ENCODE results near the gene SYNPO2.

Gene SYNPO2

GRCh38 chr4:118979712-118980111 lies 91.1 kb downstream of the SYNPO2 start:
- no peak for DNase-seq (ENCODE audit: low read depth)
- no peak for TF ChIP-seq MYC (IDR thresholded peaks at IDR 0.05; ENCODE audit: low read depth, low read length)
- TF ChIP-seq MAX (IDR thresholded peaks at IDR 0.05; ENCODE audit: low read depth, low read length) = no peak
- TF ChIP-seq CTCF (IDR thresholded peaks at IDR 0.05; ENCODE audit: low read depth, low read length) = no peak
- no peak for TF ChIP-seq POLR2A (IDR thresholded peaks at IDR 0.05; ENCODE audit: extremely low read depth, insufficient read length)
- no peak overlapping the region for H3K4me3 ChIP-seq (ENCODE audit: low read depth, low read length)

- no peak overlapping the region for H3K4me3 ChIP-seq (ENCODE audit: low read depth, low read length)
- no peak for TF ChIP-seq CTCF (IDR thresholded peaks at IDR 0.05; ENCODE audit: low read depth, low read length)
- TF ChIP-seq POLR2A (IDR thresholded peaks at IDR 0.05; ENCODE audit: extremely low read depth, insufficient read length) = no peak
- TF ChIP-seq MYC (IDR thresholded peaks at IDR 0.05; ENCODE audit: low read depth, low read length) = no peak
- no peak for TF ChIP-seq MAX (IDR thresholded peaks at IDR 0.05; ENCODE audit: low read depth, low read length)
- DNase-seq (ENCODE audit: low read depth) = no peak
These were observed 92.7 kb downstream of the SYNPO2 start for GRCh38 chr4:118981171-118981838.

GRCh38 chr4:118981839-118982381 lies 93.3 kb downstream of the SYNPO2 start:
- TF ChIP-seq CTCF (IDR thresholded peaks at IDR 0.05; ENCODE audit: low read depth, low read length) = peak; percentile 68
- TF ChIP-seq POLR2A (IDR thresholded peaks at IDR 0.05; ENCODE audit: extremely low read depth, insufficient read length) = no peak
- 0 out of 2 replicates have a peak, but pooled peaks have one; percentile 18 for TF ChIP-seq MYC (IDR thresholded peaks at IDR 0.05; ENCODE audit: low read depth, low read length)
- 0 out of 2 replicates have a peak, but pooled peaks have one; percentile 20 for TF ChIP-seq MAX (IDR thresholded peaks at IDR 0.05; ENCODE audit: low read depth, low read length)
- DNase-seq (ENCODE audit: low read depth) = peak; percentile 73
- H3K4me3 ChIP-seq (ENCODE audit: low read depth, low read length) = no peak overlapping the region

- H3K4me3 ChIP-seq (ENCODE audit: low read depth, low read length) = no peak overlapping the region
- no peak for DNase-seq (ENCODE audit: low read depth)
- TF ChIP-seq MYC (IDR thresholded peaks at IDR 0.05; ENCODE audit: low read depth, low read length) (no peak), MAX (IDR thresholded peaks at IDR 0.05; ENCODE audit: low read depth, low read length) (no peak), CTCF (IDR thresholded peaks at IDR 0.05; ENCODE audit: low read depth, low read length) (no peak), POLR2A (IDR thresholded peaks at IDR 0.05; ENCODE audit: extremely low read depth, insufficient read length) (no peak)
These were observed 94.6 kb downstream of the SYNPO2 start for GRCh38 chr4:118983293-118983692.

GRCh38 chr4:118983831-118984230 lies 95.2 kb downstream of the SYNPO2 start:
- no peak overlapping the region for H3K4me3 ChIP-seq (ENCODE audit: low read depth, low read length)
- peak; percentile 18 for DNase-seq (ENCODE audit: low read depth)
- no peak for TF ChIP-seq MYC (IDR thresholded peaks at IDR 0.05; ENCODE audit: low read depth, low read length)
- TF ChIP-seq POLR2A (IDR thresholded peaks at IDR 0.05; ENCODE audit: extremely low read depth, insufficient read length) = no peak
- no peak for TF ChIP-seq CTCF (IDR thresholded peaks at IDR 0.05; ENCODE audit: low read depth, low read length)
- TF ChIP-seq MAX (IDR thresholded peaks at IDR 0.05; ENCODE audit: low read depth, low read length) = no peak

All from NB4 (cell line).